Measurements from ENCODE around the gene RPS4Y2.

GRCh38 chrY:20739806-20740205 is 16.1 kb upstream of the RPS4Y2 start:
- TF ChIP-seq CTCF (IDR thresholded peaks at IDR 0.05) (no peak), POLR2A (IDR thresholded peaks at IDR 0.05) (no peak)

Data from thyroid gland (tissue), 4 donors.